Measurements from ENCODE around the gene AGK.
"Not testable (repeated sequence)": the region's sequence is repeated elsewhere in the genome, so short reads cannot be mapped to it uniquely, and the experiment has no call there.

AGK gene

DNA sequence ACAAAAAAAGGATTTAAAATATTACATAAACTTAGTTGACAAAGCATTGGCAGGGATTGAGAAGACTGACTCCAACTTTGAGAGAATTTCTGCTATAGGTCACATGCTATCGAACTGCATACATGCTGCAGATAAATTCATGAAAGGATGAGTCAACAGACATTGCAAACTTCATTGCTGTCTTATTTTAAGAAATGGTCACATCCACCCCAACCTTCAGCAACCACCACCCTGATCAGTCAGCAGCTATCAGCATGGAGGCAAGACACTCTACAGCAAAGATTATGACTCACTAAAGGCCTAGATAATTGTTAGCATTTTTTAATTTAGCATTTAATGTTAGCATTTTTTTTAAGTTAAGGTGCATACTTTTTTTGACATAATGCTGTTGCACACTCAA, 73.6 kb downstream of the AGK start:
- in situ Hi-C loops (cut with HindIII; ENCODE audit: low pct_ligation_motif_present, low pct_unique_long_range_greater_than_20kb, low sequenced_read_pairs): no loop called here
- no peak for DNase-seq

DNA sequence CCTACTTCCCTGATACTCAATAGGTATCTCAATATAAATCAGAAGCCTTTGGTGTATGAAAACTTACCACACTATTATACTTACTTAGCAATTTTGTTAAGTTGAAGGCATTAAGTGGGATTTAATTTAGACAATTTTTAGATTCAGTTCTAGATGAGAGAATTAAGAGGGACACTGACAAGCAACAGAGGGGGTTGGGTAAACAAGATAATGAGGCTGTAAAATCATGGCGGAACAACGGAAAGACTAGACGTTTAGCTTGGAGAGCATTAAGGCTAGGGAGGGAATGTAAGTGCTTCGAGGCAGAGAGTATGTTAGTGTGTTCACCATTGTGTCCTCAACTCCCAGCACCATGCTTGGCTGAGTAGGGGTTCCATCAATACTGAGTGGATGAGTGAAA, 79.4 kb downstream of the AGK start:
- in situ Hi-C loops (cut with HindIII; ENCODE audit: low pct_ligation_motif_present, low pct_unique_long_range_greater_than_20kb, low sequenced_read_pairs): no loop called here
- DNase-seq: no peak

DNA sequence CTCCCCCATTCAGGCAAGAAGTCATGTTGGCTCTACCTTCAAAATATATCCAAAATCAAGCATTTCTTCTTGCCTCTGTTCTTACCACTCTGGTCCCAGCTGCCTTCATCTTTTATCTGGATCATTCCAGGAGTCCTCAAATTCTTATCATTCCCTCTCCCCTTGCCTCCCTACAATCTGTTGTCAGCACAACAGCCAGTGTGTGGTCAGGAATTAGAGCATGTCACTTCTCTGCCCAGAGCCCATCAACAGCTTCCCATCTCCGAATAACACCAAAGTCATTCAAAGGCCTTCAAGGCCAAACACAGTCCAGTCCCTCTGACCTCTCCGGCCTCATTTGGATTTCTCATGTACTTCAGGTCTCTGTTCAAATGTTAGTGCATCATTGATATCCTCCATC, 80.3 kb downstream of the AGK start:
- no peak for DNase-seq
- in situ Hi-C loops (cut with HindIII; ENCODE audit: low pct_ligation_motif_present, low pct_unique_long_range_greater_than_20kb, low sequenced_read_pairs): no loop called here

DNA sequence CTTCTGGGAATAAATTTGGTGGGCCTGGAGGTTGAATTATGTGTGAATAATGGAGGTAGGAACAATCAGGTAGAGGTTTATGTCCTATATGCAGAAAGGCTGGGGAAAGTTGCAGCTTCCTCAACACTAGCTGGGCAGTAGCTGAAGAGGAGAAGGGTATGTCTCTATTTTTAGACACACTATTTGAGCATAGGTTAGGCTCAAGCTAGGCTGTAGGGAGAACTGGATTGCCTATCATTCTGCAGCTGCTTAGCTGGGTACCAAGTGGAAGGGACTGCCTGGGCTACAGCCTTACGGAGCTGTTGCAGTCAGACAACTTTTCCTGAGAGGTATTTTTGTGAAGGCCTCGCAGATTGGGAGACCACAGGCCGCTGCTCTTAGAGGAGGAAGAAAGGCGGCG, 82.9 kb downstream of the AGK start:
- in situ Hi-C loops (cut with HindIII; ENCODE audit: low pct_ligation_motif_present, low pct_unique_long_range_greater_than_20kb, low sequenced_read_pairs): no loop called here

DNA sequence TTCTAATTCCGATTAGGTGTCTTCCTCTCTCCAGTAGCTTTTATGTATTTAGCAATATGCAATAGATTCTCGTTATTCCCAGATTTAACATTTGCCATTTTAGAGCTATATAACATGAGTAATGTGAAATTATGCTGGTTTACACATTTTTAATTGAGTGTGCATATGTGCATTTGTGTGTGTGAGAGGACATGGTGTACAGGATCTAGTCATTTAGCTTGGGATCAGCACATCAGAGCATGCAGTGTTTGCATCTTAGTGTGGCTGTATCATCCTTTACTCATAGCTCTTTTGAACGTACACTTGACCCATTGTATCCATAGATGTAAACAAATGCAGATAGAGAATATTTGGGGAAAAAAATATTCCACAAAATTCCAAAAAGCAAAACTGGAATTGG, 84.8 kb downstream of the AGK start:
- no peak for DNase-seq
- in situ Hi-C loops (cut with HindIII; ENCODE audit: low pct_ligation_motif_present, low pct_unique_long_range_greater_than_20kb, low sequenced_read_pairs): no loop called here

More for the DNA sequence above, 82.9 kb downstream of the AGK start:
- DNase-seq: no peak

DNA sequence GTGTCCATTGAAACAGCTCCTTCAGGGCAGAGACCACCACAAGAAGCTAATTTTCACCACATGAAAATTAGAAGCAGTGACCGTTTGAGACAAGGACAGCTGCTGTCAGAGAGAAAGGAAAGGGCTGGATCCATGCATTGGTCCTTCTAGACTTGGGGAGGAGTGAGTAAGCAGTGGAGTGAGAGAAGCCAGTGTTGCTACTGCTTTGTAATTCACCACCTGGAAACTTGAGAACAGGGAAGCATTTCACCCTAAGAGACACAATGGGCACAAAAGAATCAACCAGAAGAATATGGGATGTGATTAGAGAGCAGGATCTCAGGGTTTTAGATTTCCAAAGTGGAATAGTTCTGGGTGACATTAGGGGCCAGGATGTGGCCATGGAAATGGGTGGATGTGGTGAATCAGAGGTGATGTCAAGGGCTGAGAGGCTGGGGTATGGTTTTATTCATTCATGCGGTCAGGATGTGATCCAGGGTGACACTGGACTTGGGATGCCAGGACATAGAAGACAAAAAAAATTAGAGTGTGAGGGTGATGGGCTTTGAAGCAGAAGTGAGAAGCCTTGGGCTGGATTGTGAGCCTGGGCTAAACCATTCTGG, 89.1 kb downstream of the AGK start:
- DNase-seq: no peak
- in situ Hi-C loops (cut with HindIII; ENCODE audit: low pct_ligation_motif_present, low pct_unique_long_range_greater_than_20kb, low sequenced_read_pairs): no loop called here

DNA sequence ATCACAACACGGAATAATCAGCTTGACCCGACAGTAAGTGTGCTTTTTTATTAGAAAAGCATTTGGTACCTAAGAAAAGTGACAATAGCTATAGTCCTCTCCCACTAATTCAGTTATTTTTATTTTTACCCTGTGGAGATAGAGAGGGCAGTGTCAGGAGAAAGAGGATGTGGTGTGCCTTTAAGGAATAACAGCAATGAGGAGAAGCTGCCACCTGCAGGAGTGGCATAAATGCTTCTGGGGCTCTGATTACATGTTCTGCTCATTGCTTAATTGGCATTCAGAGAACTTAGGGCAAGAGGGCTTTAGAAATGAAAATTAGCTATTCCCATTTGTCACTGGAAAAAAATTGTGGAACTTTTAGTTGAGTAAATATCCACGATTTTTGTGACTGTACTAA, 90.7 kb downstream of the AGK start:
- no peak for DNase-seq
- in situ Hi-C loops (cut with HindIII; ENCODE audit: low pct_ligation_motif_present, low pct_unique_long_range_greater_than_20kb, low sequenced_read_pairs): no loop called here

DNA sequence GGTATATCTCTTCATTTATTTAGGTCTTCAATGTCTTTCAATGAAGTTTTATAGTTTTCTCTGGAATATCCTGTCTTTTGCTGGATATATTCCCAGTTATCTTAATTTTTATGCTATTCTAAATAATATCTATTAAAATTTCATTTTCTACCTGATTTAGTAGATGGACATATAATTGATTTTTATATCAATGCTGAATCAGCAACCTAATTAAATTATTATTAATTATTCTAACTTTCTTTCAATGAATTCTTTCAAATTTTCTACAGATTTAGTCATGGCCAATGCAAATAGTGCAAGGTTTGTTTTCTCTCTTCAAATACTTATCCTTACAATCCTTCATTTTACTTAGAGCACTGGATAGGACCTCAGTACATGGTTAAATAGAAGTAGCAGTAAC, 94.0 kb downstream of the AGK start:
- in situ Hi-C loops (cut with HindIII; ENCODE audit: low pct_ligation_motif_present, low pct_unique_long_range_greater_than_20kb, low sequenced_read_pairs): no loop called here
- DNase-seq: no peak

DNA sequence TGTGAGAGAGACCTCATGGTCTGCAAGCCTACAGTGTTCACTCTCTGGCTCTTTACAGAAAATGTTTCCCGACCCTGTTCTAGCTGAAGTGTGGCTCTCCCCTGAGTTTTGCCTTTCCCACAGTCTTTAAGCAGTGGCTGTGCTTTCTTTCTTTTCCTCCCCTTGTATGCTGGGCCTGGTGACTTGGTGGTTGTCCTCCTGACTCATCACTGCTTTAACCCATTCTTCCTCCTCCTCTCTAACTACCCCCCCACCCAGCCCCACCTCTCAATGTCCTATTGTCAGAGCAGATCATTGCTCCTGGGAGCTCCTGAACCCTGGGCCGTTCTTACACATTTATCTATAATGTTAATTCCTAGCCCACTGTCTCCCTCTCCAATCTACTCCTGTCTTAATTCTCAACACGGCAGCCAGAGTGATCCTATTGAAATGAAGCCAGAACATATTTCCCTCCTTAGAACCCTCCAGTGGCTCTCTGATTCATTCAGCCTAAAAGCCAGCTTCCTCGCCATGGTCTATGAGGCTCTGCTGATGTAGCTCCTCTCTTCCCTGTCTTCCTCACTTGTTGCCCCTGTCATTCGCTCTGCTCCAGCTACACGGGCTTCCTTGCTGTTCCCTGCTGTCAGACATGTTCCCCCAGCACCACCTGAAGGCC, 95.7 kb downstream of the AGK start:
- in situ Hi-C loops (cut with HindIII; ENCODE audit: low pct_ligation_motif_present, low pct_unique_long_range_greater_than_20kb, low sequenced_read_pairs): no loop called here
- DNase-seq: no peak

DNA sequence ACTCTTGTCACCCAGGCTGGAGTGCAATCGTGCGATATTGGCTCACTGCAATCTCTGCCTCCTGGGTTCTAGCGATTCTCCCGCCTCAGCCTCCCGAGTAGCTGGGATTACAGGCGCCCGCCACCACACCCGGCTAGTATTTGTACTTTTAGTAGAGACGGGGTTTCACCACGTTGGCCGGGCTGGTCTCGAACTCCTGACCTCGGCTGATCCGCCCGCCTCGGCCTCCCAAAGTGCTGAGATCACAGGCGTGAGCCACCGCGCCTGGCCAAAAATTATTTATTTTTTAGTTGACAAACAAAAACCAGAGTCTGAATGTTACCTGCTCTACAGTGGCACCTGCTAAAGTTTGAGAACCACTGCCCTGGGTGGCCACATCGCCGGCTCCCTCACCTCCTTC, 96.5 kb downstream of the AGK start:
- DNase-seq; in situ Hi-C loops (cut with HindIII; ENCODE audit: low pct_ligation_motif_present, low pct_unique_long_range_greater_than_20kb, low sequenced_read_pairs): not testable (repeated sequence)

DNA sequence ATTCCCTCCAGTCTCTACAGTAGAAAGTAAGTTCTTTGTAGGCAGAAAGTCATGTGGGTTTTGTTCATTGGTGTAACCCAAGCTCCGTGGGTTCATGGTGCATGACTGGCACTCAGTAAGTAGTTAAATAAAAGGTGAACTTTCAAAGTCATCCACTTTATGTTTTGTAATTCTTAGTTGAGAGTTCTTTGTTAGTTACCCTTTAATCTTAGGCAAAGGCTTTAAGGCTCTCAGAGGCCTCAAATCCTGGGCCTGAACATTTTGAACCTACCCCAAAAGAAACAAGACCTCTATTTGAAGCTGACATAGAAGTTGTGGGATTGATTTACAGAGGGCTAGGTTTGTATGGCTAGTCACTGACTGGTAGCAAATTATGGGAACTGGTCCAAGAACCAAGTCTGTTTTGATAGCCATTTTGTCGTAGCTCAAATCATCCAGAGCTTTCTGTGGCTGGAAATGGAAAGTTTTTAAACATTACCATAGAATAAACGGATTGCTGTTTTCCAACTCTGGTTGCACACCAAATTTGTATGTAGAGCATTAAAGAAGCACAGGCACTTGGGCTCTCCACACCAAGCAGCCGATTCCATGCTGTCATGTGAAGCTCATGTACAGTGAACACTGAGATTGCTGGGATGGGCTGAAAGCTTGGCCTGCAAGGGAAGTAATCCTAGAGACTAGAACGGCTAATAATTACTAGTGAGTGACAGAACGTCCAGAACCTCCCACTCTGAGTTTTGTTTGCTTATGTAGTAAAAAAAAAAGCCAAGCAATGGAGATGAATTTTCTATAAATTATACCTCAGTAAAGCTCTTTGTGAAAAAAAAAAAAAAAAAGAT, 97.3 kb downstream of the AGK start:
- no peak for DNase-seq
- in situ Hi-C loops (cut with HindIII; ENCODE audit: low pct_ligation_motif_present, low pct_unique_long_range_greater_than_20kb, low sequenced_read_pairs): no loop called here

DNA sequence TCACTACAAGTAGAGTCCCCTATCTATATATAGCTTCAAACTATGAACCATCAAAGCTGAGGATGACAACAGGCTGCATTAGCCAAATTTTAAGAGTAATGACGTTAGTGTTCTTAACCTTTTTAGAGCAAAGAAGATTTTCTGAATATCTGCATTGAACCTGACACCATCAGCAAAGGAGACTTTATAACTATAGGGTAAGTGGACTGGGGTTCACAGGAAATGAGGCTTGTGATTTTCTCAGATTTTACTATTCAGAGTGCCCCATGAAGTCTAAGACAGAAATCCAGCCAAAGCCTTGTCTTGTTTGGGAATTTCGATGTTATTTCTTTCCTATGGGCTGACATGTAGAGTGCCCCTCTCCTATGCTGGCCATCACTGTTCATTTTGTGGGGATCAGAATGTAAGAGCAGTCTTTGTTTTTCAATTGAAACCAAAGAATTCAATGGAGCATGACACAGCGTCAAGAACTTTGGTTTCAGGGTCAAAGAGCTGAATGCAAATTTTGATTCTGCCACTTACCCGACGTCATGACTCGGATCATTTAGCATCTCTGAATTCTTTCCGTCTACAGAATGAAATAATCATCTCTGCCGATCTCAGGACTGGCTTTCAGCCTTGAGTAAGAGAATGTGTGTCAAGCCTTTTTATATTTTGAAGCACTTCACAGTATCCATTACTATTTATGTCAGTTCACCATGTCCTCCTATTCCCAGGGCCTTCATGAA, 98.1 kb downstream of the AGK start:
- in situ Hi-C loops (cut with HindIII; ENCODE audit: low pct_ligation_motif_present, low pct_unique_long_range_greater_than_20kb, low sequenced_read_pairs): no loop called here
- peak; percentile 30 for DNase-seq

DNA sequence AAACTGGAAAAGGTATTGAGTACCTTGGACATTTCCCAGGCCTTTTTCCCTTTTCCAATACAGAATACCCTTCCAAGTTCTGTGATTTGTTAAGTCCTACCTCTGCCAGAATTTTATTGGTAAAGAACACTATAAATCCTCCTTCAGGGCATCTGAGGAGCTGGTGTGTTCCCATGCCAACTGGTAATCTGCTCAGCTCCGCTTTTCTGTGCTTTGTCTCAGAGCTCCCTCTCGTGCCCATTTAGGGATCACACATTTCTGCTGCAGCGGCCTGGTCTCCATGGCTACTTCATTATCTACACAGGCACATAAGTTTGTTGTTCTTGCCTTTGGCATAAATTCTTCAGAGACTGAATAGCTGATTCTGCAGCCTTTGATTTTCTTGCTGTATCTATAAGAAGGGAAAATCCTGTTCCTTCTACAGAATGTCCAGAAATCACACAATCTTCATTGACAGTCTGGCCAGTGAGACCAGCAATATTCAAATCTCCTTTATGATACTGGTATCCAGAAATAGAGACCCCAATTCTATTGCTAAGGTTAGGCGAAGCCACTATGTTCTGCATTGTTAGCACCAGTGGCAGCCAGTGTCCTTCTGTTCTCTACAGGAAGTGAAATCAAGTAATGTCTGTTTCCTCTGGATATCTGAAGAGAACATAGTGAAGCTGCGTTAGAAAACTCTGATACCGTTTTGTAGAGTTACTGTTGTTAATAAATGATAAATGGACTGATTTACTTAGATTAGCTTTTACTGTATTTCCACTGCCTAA, 98.8 kb downstream of the AGK start:
- in situ Hi-C loops (cut with HindIII; ENCODE audit: low pct_ligation_motif_present, low pct_unique_long_range_greater_than_20kb, low sequenced_read_pairs): no loop called here

DNA sequence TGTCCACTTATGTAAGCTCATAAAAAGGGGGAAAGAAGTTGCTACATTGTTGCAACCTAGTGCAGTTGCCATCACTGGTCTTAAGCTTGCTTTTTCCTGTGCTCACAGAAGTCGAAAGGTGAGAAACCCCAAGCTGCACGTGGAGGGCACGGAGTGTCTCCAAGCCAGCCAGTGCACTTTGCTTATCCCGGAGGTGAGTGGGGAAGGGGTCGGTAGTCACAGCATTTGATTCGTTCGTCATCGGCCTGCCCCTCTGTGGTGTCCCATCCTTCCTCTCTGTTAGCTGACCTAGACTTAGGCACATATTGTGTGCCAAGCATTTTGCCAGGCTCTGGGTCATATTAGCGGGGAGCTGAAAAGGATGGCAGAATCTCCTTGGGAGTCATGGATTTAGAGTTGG, 100.2 kb downstream of the AGK start:
- no peak for DNase-seq
- in situ Hi-C loops (cut with HindIII; ENCODE audit: low pct_ligation_motif_present, low pct_unique_long_range_greater_than_20kb, low sequenced_read_pairs): no loop called here

More for the DNA sequence above, 98.8 kb downstream of the AGK start:
- peak; percentile 92 for DNase-seq

DNA sequence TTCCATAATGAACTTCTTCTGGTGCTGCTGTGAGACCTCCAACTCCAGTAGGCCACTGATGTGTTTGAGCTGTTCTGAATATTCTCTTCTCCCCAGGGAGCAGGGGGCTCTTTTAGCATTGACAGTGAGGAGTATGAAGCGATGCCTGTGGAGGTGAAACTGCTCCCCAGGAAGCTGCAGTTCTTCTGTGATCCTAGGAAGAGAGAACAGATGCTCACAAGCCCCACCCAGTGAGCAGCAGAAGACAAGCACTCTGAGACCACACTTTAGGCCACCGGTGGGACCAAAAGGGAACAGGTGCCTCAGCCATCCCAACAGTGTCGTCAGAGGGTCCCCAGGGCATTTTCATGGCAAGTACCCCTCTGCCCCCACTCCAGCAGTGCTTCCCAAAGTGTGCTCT, 101.5 kb downstream of the AGK start:
- no peak for DNase-seq
- in situ Hi-C loops (cut with HindIII; ENCODE audit: low pct_ligation_motif_present, low pct_unique_long_range_greater_than_20kb, low sequenced_read_pairs): no loop called here

DNA sequence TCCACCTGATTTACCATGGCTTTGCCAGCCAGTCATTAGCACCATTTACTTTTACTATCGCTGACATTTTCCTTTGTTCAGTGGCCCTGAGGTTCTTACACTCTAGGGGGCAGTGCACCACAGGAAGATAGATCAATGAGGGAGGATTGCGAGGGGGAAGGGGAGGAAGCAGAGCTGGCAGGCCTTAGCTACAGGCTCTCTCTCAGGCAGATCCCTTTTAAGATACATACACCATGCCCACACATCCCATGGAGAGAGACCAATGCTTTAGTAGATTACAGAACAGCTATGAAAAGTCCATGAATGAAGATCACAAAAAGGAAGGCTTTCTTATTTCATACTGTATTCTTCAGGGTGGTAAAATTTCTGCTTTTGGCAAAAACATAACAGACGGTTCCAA, 103.3 kb downstream of the AGK start:
- in situ Hi-C loops (cut with HindIII; ENCODE audit: low pct_ligation_motif_present, low pct_unique_long_range_greater_than_20kb, low sequenced_read_pairs): no loop called here
- DNase-seq: peak; percentile 88

DNA sequence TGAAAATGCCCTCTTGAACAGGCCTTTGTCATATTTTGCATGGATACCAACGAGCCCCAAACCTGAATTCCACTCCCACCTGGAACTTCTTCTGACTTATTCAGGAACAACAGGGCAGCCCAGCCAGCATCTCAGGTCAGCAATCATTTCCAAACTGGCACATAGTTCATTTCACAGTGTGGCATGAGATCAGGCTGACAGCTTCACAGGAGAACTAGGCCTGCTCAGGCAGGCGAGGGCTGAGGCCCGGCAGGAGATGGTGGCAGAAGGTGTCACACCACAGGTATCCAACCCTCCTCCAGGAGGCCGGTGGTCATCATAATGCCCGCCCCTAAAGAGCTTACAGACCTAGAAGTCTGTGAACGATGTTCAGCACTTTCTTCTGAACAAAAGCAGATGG, 108.3 kb downstream of the AGK start:
- in situ Hi-C loops (cut with HindIII; ENCODE audit: low pct_ligation_motif_present, low pct_unique_long_range_greater_than_20kb, low sequenced_read_pairs): no loop called here
- no peak for DNase-seq

DNA sequence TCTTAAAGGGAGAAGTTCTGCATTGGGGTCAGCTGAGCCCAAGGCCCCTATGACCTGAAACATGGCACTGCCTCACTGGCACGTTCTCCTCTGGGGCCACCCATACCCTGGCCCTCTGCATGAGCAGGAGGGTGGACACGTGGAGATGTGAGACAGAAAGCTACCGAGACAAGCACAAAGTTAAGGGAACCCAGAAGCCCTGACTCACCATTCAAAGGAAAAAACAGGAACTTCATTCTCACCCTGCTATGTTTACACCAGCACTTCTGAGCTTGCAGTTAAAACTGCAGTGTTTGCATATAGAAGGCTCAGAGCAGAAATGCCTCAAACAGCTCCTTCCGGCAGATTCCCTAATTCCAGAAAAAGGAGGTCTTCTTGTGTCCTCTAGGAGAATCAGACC, 109.0 kb downstream of the AGK start:
- no peak for DNase-seq
- in situ Hi-C loops (cut with HindIII; ENCODE audit: low pct_ligation_motif_present, low pct_unique_long_range_greater_than_20kb, low sequenced_read_pairs): no loop called here
